HCT116 (cell line): Measurements from ENCODE around the gene LCNL1. TPM values are rescaled to one million over a fixed set of nuclear protein-coding genes. Genes with fewer than 3 reads are reported as not detected.

Experiments used
- ATAC-seq: fragments of 200-7000 bp; cut with Tn5 transposase; 2 replicates; pipeline ENCODE4 v1.9.1; 2020; ENCODE audit warnings: mild to moderate bottlenecking, moderate library complexity
- BruUV-seq: library from RNA; stranded (reverse); fragments of 400-500 nt; replicated peaks from 2 replicates; lab custom pipeline; 2021; lab: Mats Ljungman, UMichigan
- CTCF ChIA-PET: fragments of 300-600 bp; sonication (Branson Sonifier 250); formaldehyde crosslinking; loops from one replicate; lab custom pipeline; 2021; ENCODE audit warnings: antibody characterized with exemption; lab: Charles Lee
- POLR2A ChIA-PET: fragments of 300-600, 350-600 bp; sonication (Branson Sonifier 250); formaldehyde crosslinking; loops from one replicate; lab custom pipeline; 2021; ENCODE audit warnings: antibody characterized with exemption; lab: Charles Lee
- RAD21 ChIA-PET, 2 experiments: fragments of 300-600 bp; sonication (Branson Sonifier 250); formaldehyde crosslinking; loops; one replicate each; lab custom pipeline; 2023; ENCODE audit warnings: low total read pairs in 2 of 2; ENCODE audit not compliant: uncharacterized antibody in 2 of 2, unreplicated experiment in 2 of 2, low non-redundant PET in 1 of 2; lab: Charles Lee
- DNase-seq: peaks from one replicate; pipeline ENCODE4 v3.0.0-alpha.2; 2010; ENCODE audit warnings: low read depth, low spot score
- H2AFZ ChIP-seq: fragments of 200-600 bp; shearing (Covaris generic), sonication (generic); 2 replicates; pipeline ENCODE4 v1.6.1; 2017; ENCODE audit warnings: low read depth, mixed run types, mixed read lengths, antibody characterized with exemption, low read length; ENCODE audit not compliant: poor library complexity, severe bottlenecking
- H3K27ac ChIP-seq: 2 replicates; pipeline ENCODE4 v1.5.1; 2012; ENCODE audit warnings: low read depth, low read length
- H3K27me3 ChIP-seq: fragments of 200-600 bp; sonication (generic); 2 replicates; pipeline ENCODE4 v1.6.1; 2016; ENCODE audit warnings: mixed run types, low read length, mixed read lengths; ENCODE audit not compliant: insufficient read depth
- H3K36me3 ChIP-seq, 2 experiments: fragments of 200-500 bp in 1 of 2; fragments of 200-600 bp in 1 of 2; sonication (Bioruptor generic) in 1 of 2; sonication (generic) in 1 of 2; 2 replicates each; pipeline versions ENCODE4 v1.5.1 to v1.6.1; 2014 to 2016; ENCODE audit warnings: low read length in 2 of 2, inconsistent platforms in 1 of 2, mixed read lengths in 1 of 2, mixed run types in 1 of 2; ENCODE audit not compliant: insufficient read depth in 2 of 2, control insufficient read depth in 1 of 2
- H3K4me1 ChIP-seq, 2 experiments: fragments of 200-600 bp in 1 of 2; sonication (generic) in 1 of 2; 2 replicates each; pipeline versions ENCODE4 v1.5.1 to v1.6.1; 2012 to 2017; ENCODE audit warnings: low read length in 2 of 2, inconsistent platforms in 1 of 2, mild to moderate bottlenecking in 1 of 2, mixed read lengths in 1 of 2, mixed run types in 1 of 2, moderate library complexity in 1 of 2; ENCODE audit not compliant: insufficient read depth in 2 of 2, control insufficient read depth in 1 of 2
- H3K4me2 ChIP-seq: fragments of 200-600 bp; sonication (generic); 2 replicates; pipeline ENCODE4 v1.6.1; 2017; ENCODE audit warnings: mixed run types, low read length, mixed read lengths
- H3K4me3 ChIP-seq, 2 experiments: fragments of 200-600 bp in 1 of 2; sonication (generic) in 1 of 2; replicated peaks in 1 of 2; 2 replicates each; pipeline ENCODE4 v1.5.1; 2011 to 2016; ENCODE audit warnings: low read length in 2 of 2, control low read depth in 1 of 2, low read depth in 1 of 2, mild to moderate bottlenecking in 1 of 2, mixed read lengths in 1 of 2, mixed run types in 1 of 2
- H3K79me2 ChIP-seq: fragments of 200-600 bp; sonication (generic); 2 replicates; pipeline ENCODE4 v1.6.1; 2017; ENCODE audit warnings: mild to moderate bottlenecking, mixed run types, low read length, moderate library complexity, mixed read lengths; ENCODE audit not compliant: insufficient read depth
- H3K9ac ChIP-seq: fragments of 200-600 bp; sonication (generic); 2 replicates; pipeline ENCODE4 v1.6.1; 2016; ENCODE audit warnings: low read length, mixed read lengths
- H3K9me2 ChIP-seq: fragments of 200-600 bp; sonication (generic), shearing (Covaris generic); 2 replicates; pipeline ENCODE4 v1.6.1; 2017; ENCODE audit warnings: mixed run types, mild to moderate bottlenecking, moderate library complexity; ENCODE audit not compliant: insufficient read depth
- H3K9me3 ChIP-seq, 2 experiments: fragments of 200-500 bp in 1 of 2; fragments of 200-600 bp in 1 of 2; sonication (Bioruptor generic) in 1 of 2; sonication (generic) in 1 of 2; 2 replicates each; pipeline ENCODE4 v1.6.1; 2014 to 2017; ENCODE audit warnings: low read length in 2 of 2, mixed read lengths in 2 of 2, inconsistent platforms in 1 of 2, low read depth in 1 of 2, mild to moderate bottlenecking in 1 of 2, mixed run types in 1 of 2, moderate library complexity in 1 of 2; ENCODE audit not compliant: control insufficient read depth in 1 of 2, insufficient read depth in 1 of 2
- H4K20me1 ChIP-seq: fragments of 200-600 bp; sonication (generic), shearing (Covaris generic); 2 replicates; pipeline ENCODE4 v1.6.1; 2017; ENCODE audit warnings: mixed run types, mild to moderate bottlenecking, moderate library complexity; ENCODE audit not compliant: insufficient read depth
- ATF3 ChIP-seq: IDR thresholded peaks from 2 replicates; pipeline ENCODE4 v1.6.1; 2012
- CBX3 ChIP-seq: IDR thresholded peaks from 2 replicates; pipeline ENCODE4 v1.6.1; 2012; ENCODE audit warnings: low read depth
- CEBPB ChIP-seq: IDR thresholded peaks from 2 replicates; pipeline ENCODE4 v1.6.1; 2012; ENCODE audit warnings: low read depth
- CTCF ChIP-seq, 3 experiments: fragments of 200-600 bp in 1 of 3; sonication (generic) in 1 of 3; IDR thresholded peaks in 2 of 3; conservative IDR thresholded peaks in 1 of 3; 2 replicates each; pipeline ENCODE4 v1.5.1; 2012 to 2017; ENCODE audit warnings: low read depth in 2 of 3, low read length in 2 of 3, antibody characterized with exemption in 1 of 3, borderline replicate concordance in 1 of 3, control low read depth in 1 of 3, mild to moderate bottlenecking in 1 of 3, mixed read lengths in 1 of 3, mixed run types in 1 of 3, moderate library complexity in 1 of 3; ENCODE audit not compliant: insufficient read depth in 1 of 3
- EGR1 ChIP-seq: IDR thresholded peaks from 2 replicates; pipeline ENCODE4 v1.6.1; 2012; ENCODE audit warnings: low read depth
- ELF1 ChIP-seq: IDR thresholded peaks from 2 replicates; pipeline ENCODE4 v1.6.1; 2012; ENCODE audit warnings: low read depth, borderline replicate concordance
- EZH2phosphoT487 ChIP-seq: fragments of 200-600 bp; IDR thresholded peaks from 2 replicates; pipeline ENCODE4 v1.6.1; 2018; ENCODE audit warnings: antibody characterized with exemption, borderline replicate concordance
- FOSL1 ChIP-seq: IDR thresholded peaks from 2 replicates; pipeline ENCODE4 v1.6.1; 2012; ENCODE audit warnings: low read depth
- RAD21 ChIP-seq: IDR thresholded peaks from 2 replicates; pipeline ENCODE4 v1.6.1; 2012; ENCODE audit warnings: low read depth, mild to moderate bottlenecking
- SIN3A ChIP-seq: IDR thresholded peaks from 2 replicates; pipeline ENCODE4 v1.6.1; 2012; ENCODE audit warnings: low read depth
- SRF ChIP-seq: IDR thresholded peaks from 2 replicates; pipeline ENCODE4 v1.6.1; 2012; ENCODE audit warnings: low read depth
- ZBTB33 ChIP-seq: IDR thresholded peaks from 2 replicates; pipeline ENCODE4 v1.6.1; 2011; ENCODE audit warnings: mild to moderate bottlenecking, low read length, moderate library complexity; ENCODE audit not compliant: insufficient replicate concordance; ENCODE audit errors: extremely low read depth
- ZFX ChIP-seq: fragments of 450-650 bp; IDR thresholded peaks from 2 replicates; pipeline ENCODE4 v1.6.1; 2017
- ZNF274 ChIP-seq: fragments of 200-500 bp; sonication (Bioruptor generic); IDR thresholded peaks from 2 replicates; pipeline ENCODE4 v1.6.1; 2014; ENCODE audit warnings: mild to moderate bottlenecking, low read depth, low read length, inconsistent platforms
- intact Hi-C: fragments of 100-400 bp; cut with micrococcal nuclease; formaldehyde crosslinking; loops from 2 replicates; pipeline ENCODE4 v1.10.0; 2022
- total RNA-seq: library from RNA; stranded (reverse); gene quantifications from one replicate; pipeline ENCODE4 v1.2.1, GENCODE V29; 2021; ENCODE audit not compliant: unreplicated experiment

The LCNL1 gene
- total RNA-seq, 1 experiment from 2014 or later = 0.44 TPM

- ATAC-seq = no peak
- Histone ChIP-seq H4K20me1 (no peaks in the 10 kb centered on the region), H3K27ac (no peak overlapping the region), H3K9me3 (no peaks in the 10 kb centered on the region), H3K79me2 (no peaks in the 10 kb centered on the region), H3K4me1 (peaks cover 5 to 9% of the 10 kb centered on the region in 2 experiments; a peak in 3 of 4 replicates), H3K4me3 (no peak overlapping the region), H3K27me3 (no peaks in the 10 kb centered on the region), H3K4me2 (no peak overlapping the region), H3K9me2 (no peaks in the 10 kb centered on the region), H3K9ac (no peak overlapping the region), H2AFZ (no peak overlapping the region), H3K36me3 (peaks cover 19 to 27% of the 10 kb centered on the region in 2 experiments; a peak in 3 of 4 replicates)
- intact Hi-C loops = no loop called here
- ChIA-PET RAD21 (no interaction called here), POLR2A (no interaction called here), CTCF (interaction anchor here (1.2 kb wide), 1 partner anchor 11 kb away, joined by 4 read pairs; no protein-coding TSS in a partner anchor)
- BruUV-seq = no TSS peak
- TF ChIP-seq SRF (no peak), EGR1 (no peak), ELF1 (no peak), RAD21 (no peak)
- no peak for DNase-seq
Measured at GRCh38 chr9:137017791-137018497, 35.2 kb downstream of the LCNL1 start.

GRCh38 chr9:137018761-137019559, 36.2 kb downstream of the LCNL1 start:
- H3K27ac ChIP-seq = no peak overlapping the region
- RAD21 ChIA-PET = no interaction called here
- H4K20me1 ChIP-seq = no peaks in the 10 kb centered on the region
- DNase-seq (no peak), ATAC-seq (no peak)
- intact Hi-C loops = no loop called here
- BruUV-seq = no TSS peak
- H3K9me2 ChIP-seq = no peaks in the 10 kb centered on the region
- H3K4me1 ChIP-seq = peaks cover 5 to 13% of the 10 kb centered on the region in 2 experiments; a peak in 3 of 4 replicates
- CTCF ChIA-PET = interaction anchor here (1.1 kb wide), 1 partner anchor 10 kb away, joined by 4 read pairs; no protein-coding TSS in a partner anchor
- POLR2A ChIA-PET = no interaction called here
- H3K4me2 ChIP-seq = no peak overlapping the region
- H3K9me3 ChIP-seq = no peaks in the 10 kb centered on the region
- H3K36me3 ChIP-seq = peaks cover 19 to 27% of the 10 kb centered on the region in 2 experiments; a peak in 3 of 4 replicates
- H3K9ac ChIP-seq = no peak overlapping the region
- H3K27me3 ChIP-seq = no peaks in the 10 kb centered on the region
- H3K79me2 ChIP-seq = no peaks in the 10 kb centered on the region; the same call in 1 of the 2 replicates
- H2AFZ ChIP-seq = no peak overlapping the region
- H3K4me3 ChIP-seq = no peak overlapping the region
- TF ChIP-seq CTCF (IDR thresholded peaks at IDR 0.05 in 2 of 3, conservative IDR thresholded peaks at IDR 0.05 in 1 of 3; ENCODE audit: borderline replicate concordance in 1 of 3, insufficient read depth in 1 of 3, low read depth in 2 of 3, low read length in 2 of 3) (no peak), FOSL1 (no peak), RAD21 (no peak), ATF3 (no peak), ZNF274 (no peak), EZH2phosphoT487 (no peak), CBX3 (no peak), SRF (no peak), SIN3A (no peak), CEBPB (no peak), EGR1 (no peak), ZFX (no peak), ZBTB33 (no peak)
